Lower leg skin (tissue), 3 donors: Measurements from ENCODE around the gene CHD5.

ENCODE experiments used
- CTCF ChIP-seq, 3 donors: fragments of 450-650 bp; IDR thresholded peaks; one replicate each; pipeline ENCODE4 v1.5.1; 2016; ENCODE audit warnings: antibody characterized with exemption in 3 of 3, mild to moderate bottlenecking in 3 of 3, moderate library complexity in 2 of 3
- POLR2A ChIP-seq, 2 donors: fragments of 450-650 bp; IDR thresholded peaks; one replicate each; pipeline ENCODE4 v1.6.1; 2016 to 2017; ENCODE audit warnings: antibody characterized with exemption in 2 of 2, mild to moderate bottlenecking in 1 of 2, moderate library complexity in 1 of 2

GRCh38 chr1:6130596-6130995, 49.5 kb downstream of the CHD5 start:
- TF ChIP-seq CTCF (IDR thresholded peaks at IDR 0.05) (no peak), POLR2A (IDR thresholded peaks at IDR 0.05) (no peak)
